PC-3 (cell line): ENCODE results near the gene DDX17. TPM values are rescaled to one million over a fixed set of nuclear protein-coding genes. Genes with fewer than 3 reads are reported as not detected.
A peak's percentile ranks its signal among the peaks of the same experiment; 100 is the strongest.

Source experiments
- ATAC-seq: fragments of 200-7000 bp; cut with Tn5 transposase; 2 replicates; pipeline ENCODE4 v1.9.1; 2020; ENCODE audit warnings: mild to moderate bottlenecking, moderate library complexity
- BruUV-seq: library from RNA; stranded (reverse); fragments of 400-500 nt; replicated peaks from 2 replicates; lab custom pipeline; 2021; lab: Mats Ljungman, UMichigan
- CTCF ChIA-PET: fragments of 300-600 bp; sonication (Branson Sonifier 250); formaldehyde crosslinking; loops from one replicate; lab custom pipeline; 2022; ENCODE audit warnings: antibody characterized with exemption; lab: Charles Lee
- POLR2A ChIA-PET: fragments of 300-600 bp; sonication (Branson Sonifier 250); formaldehyde crosslinking; loops from one replicate; lab custom pipeline; 2022; ENCODE audit warnings: antibody characterized with exemption; ENCODE audit not compliant: unreplicated experiment; lab: Charles Lee
- DNase-seq: peaks from one replicate; pipeline ENCODE4 v3.0.0-alpha.2; 2015
- H2AFZ ChIP-seq: fragments of 300-600 bp; sonication (generic); 2 replicates; pipeline ENCODE4 v1.6.0; 2016; ENCODE audit warnings: antibody characterized with exemption, low read length
- H3F3A ChIP-seq: fragments of 300-600 bp; sonication (generic); one replicate; pipeline ENCODE4 v1.6.0; 2017; ENCODE audit warnings: antibody characterized with exemption, low read length, control low read depth, mild to moderate bottlenecking; ENCODE audit not compliant: unreplicated experiment
- H3K27ac ChIP-seq: fragments of 300-600 bp; sonication (generic); 2 replicates; pipeline ENCODE4 v1.5.1; 2016; ENCODE audit warnings: mild to moderate bottlenecking, low read length
- H3K27me3 ChIP-seq: fragments of 300-600 bp; sonication (generic); 2 replicates; pipeline ENCODE4 v1.6.1; 2016; ENCODE audit warnings: low read length, mixed read lengths
- H3K36me3 ChIP-seq: fragments of 300-600 bp; sonication (generic); 2 replicates; pipeline ENCODE4 v1.6.1; 2016; ENCODE audit warnings: low read depth, mixed run types, low read length, mixed read lengths
- H3K4me1 ChIP-seq: fragments of 300-600 bp; sonication (generic); 2 replicates; pipeline ENCODE4 v1.5.1; 2016; ENCODE audit warnings: low read length; ENCODE audit not compliant: insufficient read depth
- H3K4me2 ChIP-seq: fragments of 300-600 bp; sonication (generic); 2 replicates; pipeline ENCODE4 v1.6.0; 2016; ENCODE audit warnings: low read length
- H3K4me3 ChIP-seq: fragments of 300-600 bp; sonication (generic); 2 replicates; pipeline ENCODE4 v1.5.1; 2016; ENCODE audit warnings: mild to moderate bottlenecking, low read length, mixed read lengths
- H3K79me2 ChIP-seq: fragments of 300-600 bp; sonication (generic); 2 replicates; pipeline ENCODE4 v1.6.1; 2017; ENCODE audit warnings: low read length, mixed read lengths
- H3K9ac ChIP-seq: fragments of 300-600 bp; sonication (generic); 2 replicates; pipeline ENCODE4 v1.6.0; 2016; ENCODE audit warnings: mild to moderate bottlenecking, low read length
- H3K9me2 ChIP-seq: fragments of 300-600 bp; sonication (generic); replicated peaks from 2 replicates; pipeline ENCODE4 v1.6.1; 2016; ENCODE audit warnings: mixed run types, low read length, mixed read lengths
- H3K9me3 ChIP-seq: fragments of 300-600 bp; sonication (generic); 2 replicates; pipeline ENCODE4 v1.6.1; 2016; ENCODE audit warnings: low read length, mixed read lengths
- H4K20me1 ChIP-seq: fragments of 300-600 bp; sonication (generic); 2 replicates; pipeline ENCODE4 v1.6.1; 2016; ENCODE audit warnings: low read length, mixed read lengths
- EZH2 ChIP-seq: fragments of 300-600 bp; sonication (generic); IDR thresholded peaks from one replicate; pipeline ENCODE4 v1.6.1; 2017; ENCODE audit warnings: antibody characterized with exemption, mild to moderate bottlenecking, low read length; ENCODE audit not compliant: unreplicated experiment
- EZH2phosphoT487 ChIP-seq: fragments of 300-600 bp; sonication (generic); IDR thresholded peaks from 2 replicates; pipeline ENCODE4 v1.6.1; 2018; ENCODE audit warnings: mild to moderate bottlenecking, antibody characterized with exemption, low read length, borderline replicate concordance
- intact Hi-C: fragments of 100-400 bp; cut with micrococcal nuclease; formaldehyde crosslinking; loops from 2 replicates; pipeline ENCODE4 v1.9.0; 2023
- total RNA-seq: library from RNA; depleted of rRNA; stranded (reverse); fragments of >200 nt; gene quantifications from 2 replicates; pipeline ENCODE4 v1.2.3, GENCODE V29; 2014
- TF ChIP-seq, protein P1 (sequence below): fragments of 300-600 bp; sonication (generic); conservative IDR thresholded peaks from 2 replicates; pipeline ENCODE4 v1.5.1; 2017; ENCODE audit warnings: antibody characterized with exemption, low read depth, mild to moderate bottlenecking, low read length

DDX17 gene
- total RNA-seq, 1 experiment from 2014 or later: 333 TPM

DNA sequence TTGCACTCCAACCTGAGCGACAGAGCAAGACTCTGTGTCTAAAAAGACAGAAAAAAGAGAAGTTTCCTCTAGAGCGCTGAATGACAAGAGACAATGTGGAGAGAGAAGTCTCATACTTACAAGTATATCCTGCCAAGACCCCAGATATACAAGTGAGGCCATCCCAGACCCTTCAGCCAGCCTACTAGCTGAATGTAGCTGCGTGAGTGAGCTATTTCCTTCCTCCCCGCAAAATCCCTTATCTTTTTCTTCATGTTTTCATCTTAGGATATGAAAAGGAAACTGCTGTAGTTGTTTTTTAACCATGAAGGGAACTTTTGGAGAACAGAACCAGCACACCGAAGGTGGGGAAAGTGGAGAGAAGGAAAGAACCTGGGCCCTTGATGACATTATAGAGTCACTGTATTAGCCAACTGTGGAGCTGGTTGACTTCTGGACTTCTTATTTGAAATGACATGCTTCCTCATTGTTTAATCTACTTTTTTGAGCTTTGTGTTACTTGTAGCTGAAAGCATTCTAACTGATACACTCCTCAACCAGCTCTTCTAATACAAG lies 4.4 kb upstream of the DDX17 start:
- intact Hi-C loops: no loop called here
- Histone ChIP-seq H3K9me2 (no peaks in the 10 kb centered on the region), H2AFZ (no peak overlapping the region), H3K4me1 (peaks cover 4% of the 10 kb centered on the region; the same call in 1 of the 2 replicates), H3K79me2 (peaks cover 6% of the 10 kb centered on the region), H3F3A (no peaks in the 10 kb centered on the region), H3K36me3 (no peaks in the 10 kb centered on the region), H3K27ac (no peak overlapping the region), H3K27me3 (no peaks in the 10 kb centered on the region), H3K9ac (no peak overlapping the region), H4K20me1 (no peaks in the 10 kb centered on the region), H3K4me2 (no peak overlapping the region), H3K9me3 (no peaks in the 10 kb centered on the region), H3K4me3 (no peak overlapping the region)
- no peak for DNase-seq
- POLR2A ChIA-PET: no interaction called here
- ATAC-seq: no peak
- CTCF ChIA-PET: no interaction called here
- TF ChIP-seq EZH2phosphoT487 (no peak), EZH2 (no peak)
- TF ChIP-seq, protein P1, sequence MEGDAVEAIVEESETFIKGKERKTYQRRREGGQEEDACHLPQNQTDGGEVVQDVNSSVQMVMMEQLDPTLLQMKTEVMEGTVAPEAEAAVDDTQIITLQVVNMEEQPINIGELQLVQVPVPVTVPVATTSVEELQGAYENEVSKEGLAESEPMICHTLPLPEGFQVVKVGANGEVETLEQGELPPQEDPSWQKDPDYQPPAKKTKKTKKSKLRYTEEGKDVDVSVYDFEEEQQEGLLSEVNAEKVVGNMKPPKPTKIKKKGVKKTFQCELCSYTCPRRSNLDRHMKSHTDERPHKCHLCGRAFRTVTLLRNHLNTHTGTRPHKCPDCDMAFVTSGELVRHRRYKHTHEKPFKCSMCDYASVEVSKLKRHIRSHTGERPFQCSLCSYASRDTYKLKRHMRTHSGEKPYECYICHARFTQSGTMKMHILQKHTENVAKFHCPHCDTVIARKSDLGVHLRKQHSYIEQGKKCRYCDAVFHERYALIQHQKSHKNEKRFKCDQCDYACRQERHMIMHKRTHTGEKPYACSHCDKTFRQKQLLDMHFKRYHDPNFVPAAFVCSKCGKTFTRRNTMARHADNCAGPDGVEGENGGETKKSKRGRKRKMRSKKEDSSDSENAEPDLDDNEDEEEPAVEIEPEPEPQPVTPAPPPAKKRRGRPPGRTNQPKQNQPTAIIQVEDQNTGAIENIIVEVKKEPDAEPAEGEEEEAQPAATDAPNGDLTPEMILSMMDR: no peak
- BruUV-seq: no TSS peak

DNA sequence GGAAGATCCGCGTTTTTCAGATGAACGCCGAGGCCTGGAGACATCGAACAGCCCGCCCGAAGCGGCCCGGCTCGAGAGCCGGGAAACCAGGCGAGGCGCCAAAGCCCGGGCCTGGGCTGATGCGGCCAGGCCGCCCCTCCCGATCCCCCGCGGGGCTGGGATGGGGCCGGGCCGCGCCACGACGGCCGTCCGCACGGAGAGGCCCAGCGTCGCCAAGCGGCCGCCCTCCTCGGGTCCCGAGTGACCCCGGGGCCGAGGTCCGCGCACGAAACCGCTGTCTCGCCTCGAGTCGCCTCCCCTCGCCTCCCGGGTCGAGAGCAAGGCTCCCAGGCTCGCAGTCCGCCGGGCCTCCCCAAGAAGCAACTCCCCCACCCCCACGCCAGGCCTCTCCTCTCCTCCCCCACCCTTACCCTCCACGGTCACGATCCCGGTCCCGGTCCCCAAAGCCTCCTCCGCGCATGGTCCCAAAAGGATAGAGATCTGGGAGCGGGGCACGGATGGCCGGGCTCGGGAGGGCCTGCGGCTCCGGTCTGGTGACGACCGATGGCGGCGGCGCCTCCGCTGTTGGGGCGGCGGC lies 482 bp downstream of the DDX17 start:
- H3K4me1 ChIP-seq: peaks cover 24% of the 10 kb centered on the region
- TF ChIP-seq EZH2phosphoT487 (no peak), EZH2 (no peak)
- TF ChIP-seq, protein P1: no peak
- H3K27ac ChIP-seq: peak overlapping the region; percentile 90
- POLR2A ChIA-PET: no interaction called here
- BruUV-seq: no TSS peak
- no peaks in the 10 kb centered on the region for H3K27me3 ChIP-seq
- H3K36me3 ChIP-seq: peaks cover 15% of the 10 kb centered on the region
- intact Hi-C loops: no loop called here
- H3K4me2 ChIP-seq: peak overlapping the region; percentile 100
- H3K9me3 ChIP-seq: no peaks in the 10 kb centered on the region
- H4K20me1 ChIP-seq: peaks cover 39% of the 10 kb centered on the region
- peak overlapping the region; percentile 68 for H2AFZ ChIP-seq
- peak; percentile 40 for DNase-seq
- H3K9ac ChIP-seq: peak overlapping the region; percentile 99
- H3K9me2 ChIP-seq: no peaks in the 10 kb centered on the region
- ATAC-seq: peak; percentile 48
- peaks cover 53% of the 10 kb centered on the region for H3K79me2 ChIP-seq
- no peaks in the 10 kb centered on the region for H3F3A ChIP-seq
- CTCF ChIA-PET: no interaction called here
- H3K4me3 ChIP-seq: peak overlapping the region; percentile 85
